Measurements from ENCODE around the gene RASA1.

Gene RASA1

DNA sequence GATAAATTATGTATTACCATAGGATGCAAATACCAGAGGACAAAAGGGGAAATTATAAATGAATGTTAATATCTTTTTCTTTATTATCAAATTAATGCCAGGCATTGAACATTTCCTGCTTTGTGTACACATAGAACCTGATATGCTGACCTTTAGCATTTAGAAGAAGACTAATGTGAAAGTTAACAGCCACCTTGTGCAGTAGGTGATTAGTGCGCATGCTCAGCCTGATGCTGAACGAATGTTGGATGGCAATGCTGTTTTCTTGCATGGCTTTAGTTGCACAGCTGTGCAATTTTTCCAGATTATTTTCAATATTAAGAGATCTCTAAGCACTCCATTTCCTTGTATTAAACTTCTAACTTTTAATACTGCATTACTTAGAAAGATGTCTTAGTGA, 99.6 kb downstream of the RASA1 start:
- no peak for DNase-seq

DNA sequence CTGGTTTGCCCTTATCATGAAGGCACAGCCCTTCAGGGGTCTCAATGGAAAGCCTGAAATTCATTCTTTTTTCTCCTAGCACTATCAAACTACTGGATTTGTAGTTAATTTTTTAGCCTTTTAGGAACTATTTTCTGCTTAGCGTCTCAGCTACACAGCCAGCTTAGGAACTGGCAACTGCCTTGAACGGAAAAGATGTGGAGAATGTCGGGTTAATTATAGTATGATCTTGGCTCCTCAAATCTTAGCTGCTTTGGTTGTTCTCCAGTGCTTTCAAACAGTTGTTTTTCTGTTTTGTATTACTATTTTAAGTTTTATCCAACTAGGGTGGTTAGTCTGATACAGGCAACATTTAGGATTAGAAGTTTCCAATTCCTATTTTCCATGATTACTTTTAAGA, 100.9 kb downstream of the RASA1 start:
- no peak for DNase-seq

DNA sequence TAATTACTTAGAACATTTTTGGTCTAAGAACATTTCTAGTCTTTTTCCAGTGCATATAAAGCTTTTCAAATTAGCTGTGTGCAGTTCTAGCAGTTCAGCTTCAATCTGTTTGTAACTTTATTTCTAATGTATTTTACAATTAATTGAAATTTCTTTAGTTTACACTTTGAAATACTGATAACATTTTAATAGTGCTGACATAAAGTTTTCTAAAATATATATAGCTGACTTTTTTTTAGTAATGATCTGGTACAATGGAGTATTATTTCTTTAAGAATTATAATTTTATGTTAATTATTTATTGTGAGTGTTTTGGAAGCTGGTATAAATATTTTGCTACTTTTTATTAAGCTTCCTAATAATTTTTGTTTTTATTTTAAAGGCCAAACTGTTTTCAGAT, 101.7 kb downstream of the RASA1 start:
- DNase-seq = no peak

DNA sequence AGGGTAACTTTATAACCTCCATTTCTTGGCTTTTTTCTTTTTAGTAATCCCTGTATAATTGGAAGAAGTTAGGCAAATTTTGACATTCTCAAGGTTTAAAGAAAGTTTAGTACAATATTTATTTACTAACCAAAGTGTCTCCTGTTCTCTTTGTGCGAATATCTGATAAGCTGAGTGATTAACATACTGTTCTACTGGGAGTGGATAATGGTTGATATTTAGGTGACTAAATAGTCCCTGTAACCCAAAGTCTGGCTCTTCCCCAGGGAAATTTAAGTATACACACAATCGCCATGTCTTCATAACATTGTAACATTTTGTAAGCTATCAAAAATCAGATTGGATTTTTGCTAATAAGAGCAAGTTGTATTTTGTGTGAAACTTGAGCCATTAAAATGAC, 105.0 kb downstream of the RASA1 start:
- DNase-seq = no peak

DNA sequence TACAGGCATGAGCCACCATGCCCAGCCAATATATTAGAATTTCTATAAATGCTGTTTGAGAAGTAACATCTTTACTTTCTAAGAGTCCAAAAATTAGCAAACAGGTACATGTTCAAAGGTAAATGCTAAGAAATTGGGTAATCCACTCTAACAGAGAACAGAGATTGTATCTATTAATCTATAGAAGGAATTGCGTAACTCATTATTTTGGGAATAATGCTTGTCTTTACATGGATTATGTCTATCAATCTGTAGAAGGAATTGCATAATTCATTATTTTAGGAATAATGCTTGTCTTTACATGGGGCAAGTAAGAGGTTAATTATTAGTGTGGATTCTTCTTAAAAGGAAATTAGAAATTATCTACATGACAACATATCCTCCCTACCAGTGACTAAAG, 114.5 kb downstream of the RASA1 start:
- DNase-seq = no peak

DNA sequence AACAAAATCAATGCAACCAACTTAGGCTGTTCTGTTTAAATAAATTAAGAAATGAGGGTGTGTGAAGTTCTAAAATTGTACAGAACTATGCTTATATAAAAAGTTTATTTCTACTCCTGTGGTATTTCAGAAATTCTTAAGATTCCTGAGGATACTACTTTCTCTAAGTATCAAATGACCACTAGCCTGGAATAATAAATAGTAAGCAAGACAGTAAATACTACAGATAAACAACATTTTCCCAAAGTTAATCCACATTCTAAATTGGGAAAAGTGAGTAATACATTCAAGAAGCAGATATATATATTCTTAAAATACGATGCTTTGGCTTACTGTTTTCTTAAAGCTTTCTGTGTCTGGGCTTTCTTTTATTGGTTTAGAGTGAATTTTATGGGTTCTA, 115.5 kb downstream of the RASA1 start:
- no peak for DNase-seq

DNA sequence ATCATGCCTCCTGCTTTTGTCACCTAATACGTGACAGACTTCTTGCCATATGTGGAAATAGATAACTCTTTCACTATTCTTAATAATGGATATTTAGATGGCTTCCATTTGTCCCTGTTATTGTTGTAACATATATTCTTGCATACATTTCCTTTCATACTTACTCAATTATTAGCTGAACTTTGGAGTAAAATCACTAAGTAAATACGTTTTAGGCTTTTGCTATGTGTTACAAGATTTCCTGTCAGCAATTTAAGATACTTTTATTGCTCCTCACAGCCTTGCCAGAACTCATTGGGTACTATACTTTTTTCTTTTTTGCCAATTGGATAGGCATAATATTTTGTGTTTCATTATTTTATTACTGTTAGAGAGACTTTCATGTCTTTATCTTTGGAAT, 118.1 kb downstream of the RASA1 start:
- DNase-seq = no peak

DNA sequence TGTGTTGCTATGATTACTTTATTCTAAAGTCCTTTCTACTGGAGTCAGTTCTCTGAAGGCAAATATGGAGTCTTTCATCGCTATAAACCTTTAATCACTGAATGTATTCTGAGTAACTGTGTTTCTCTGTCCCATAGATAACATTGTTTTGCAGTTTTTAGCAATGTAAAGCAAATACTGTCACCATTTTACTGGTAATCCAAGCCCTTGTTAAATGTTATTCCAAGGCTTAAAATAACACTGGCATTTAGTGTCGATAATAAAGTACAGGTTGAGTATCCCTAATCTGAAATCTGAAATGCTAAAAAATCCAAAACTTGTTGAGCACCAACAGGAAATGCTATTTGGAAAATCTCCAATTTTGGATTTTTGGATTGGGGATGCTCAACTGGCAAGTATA, 120.4 kb downstream of the RASA1 start:
- DNase-seq = no peak

DNA sequence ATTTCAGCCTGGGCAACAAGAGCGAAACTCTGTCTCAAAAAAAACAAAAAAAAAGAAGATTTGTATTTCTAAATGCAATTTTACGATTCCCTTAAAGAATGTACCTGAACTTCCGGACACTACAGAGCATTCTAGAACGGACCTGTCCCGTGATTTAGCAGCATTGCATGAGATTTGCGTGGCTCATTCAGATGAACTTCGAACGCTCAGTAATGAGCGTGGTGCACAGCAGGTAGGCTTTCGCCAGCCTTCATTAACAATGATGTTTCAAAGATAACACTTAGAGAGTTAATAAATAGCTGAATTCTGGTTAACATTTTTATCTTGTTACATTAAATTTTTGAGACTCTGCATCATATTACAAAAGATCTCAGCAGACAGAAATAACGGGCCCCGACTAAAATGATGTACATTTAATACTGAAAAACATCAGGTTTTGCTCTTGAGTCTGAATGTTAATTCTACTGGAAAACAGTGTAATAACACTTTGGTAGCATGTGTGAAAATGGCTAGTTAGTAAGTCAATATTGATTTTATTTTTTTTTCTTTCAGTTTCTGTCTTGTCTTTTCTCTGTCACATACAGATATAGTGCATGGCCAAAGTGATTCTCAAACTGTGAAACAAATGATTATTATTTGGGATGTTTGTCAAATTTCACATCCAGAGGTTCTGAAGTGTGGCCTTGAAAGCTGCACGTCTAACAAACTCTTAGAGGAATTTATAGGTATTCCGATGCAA, 121.8 kb downstream of the RASA1 start:
- no peak for DNase-seq

DNA sequence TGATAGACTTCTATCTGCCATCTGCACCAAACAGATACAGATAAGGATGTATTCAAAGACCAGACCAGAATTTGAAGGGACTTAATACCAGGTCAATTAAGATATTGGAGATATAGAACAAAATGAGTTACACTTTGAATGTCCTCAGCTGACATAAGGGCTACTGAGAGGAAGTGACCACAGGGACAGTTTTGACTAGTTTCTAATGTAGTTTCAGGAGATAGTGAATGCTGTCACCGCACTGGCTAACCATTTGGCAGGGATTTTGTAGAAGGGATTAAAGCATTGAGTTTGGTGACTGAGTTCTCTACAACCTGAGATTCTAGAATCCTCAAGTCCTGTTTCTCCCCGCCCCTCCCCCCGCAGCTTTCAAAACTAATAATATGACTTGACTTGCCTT, 122.4 kb downstream of the RASA1 start:
- DNase-seq = no peak

DNA sequence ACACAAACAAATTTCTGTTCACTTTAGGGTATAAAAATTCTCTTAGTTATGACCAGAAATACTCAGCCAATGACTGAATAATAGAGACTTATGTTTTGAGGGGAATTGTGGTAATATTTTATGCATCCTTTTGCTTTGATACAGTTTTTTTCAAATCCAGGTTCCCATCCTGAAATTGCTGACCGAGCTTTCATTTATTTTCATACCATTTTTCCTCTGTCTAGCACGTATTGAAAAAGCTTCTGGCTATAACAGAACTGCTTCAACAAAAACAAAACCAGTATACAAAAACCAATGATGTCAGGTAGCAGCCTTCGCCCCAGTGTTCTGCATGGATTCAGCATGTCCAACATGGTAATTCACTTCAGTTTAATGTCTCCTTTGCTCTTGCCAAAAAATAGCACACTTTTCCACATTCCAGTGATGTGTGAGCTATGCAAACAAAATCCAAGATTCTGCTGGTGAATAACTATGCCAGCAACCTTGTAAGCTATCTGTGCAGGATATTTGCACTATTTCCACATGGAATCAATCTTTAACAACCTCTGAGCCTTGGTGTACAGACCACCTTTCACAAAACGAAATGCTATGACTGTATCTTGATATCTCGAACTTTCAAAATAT, 123.0 kb downstream of the RASA1 start:
- no peak for DNase-seq

DNA sequence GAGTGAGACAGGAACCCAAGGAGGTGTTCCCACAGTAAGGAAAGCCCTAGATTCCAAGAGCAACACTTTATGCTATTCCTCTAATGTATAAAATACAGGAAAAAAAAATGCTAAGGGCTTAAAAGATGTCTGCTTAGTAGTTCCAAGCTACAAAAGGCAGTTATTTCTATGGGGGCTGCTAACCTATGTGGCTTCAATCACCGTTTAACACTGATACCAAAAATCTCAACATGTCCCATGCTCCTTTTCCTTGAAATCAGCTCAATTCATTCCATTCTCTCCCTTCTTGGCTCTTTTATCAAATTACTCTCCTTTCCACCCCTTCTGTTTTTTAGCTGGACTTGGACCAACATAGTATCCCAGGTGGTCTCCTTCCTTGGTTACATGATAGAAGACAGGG, 124.5 kb downstream of the RASA1 start:
- no peak for DNase-seq

DNA sequence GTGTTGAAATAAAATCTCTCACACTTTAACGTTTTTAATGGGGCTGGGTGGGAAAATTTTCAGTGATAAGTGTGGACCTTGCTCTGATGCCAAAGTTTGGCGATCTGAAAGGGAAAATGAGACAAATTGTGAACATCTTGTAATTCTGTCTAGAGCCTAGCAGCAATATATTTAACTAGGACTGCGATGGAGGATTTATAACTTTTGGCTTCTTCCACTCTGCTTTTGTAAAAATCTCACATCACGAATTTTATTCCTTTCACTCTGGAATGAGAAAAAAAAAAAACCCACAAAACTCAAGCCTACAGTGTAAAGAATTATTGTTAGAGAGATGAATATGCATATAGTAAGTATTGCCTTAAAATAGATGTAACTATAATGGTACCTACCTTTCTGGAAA, 125.1 kb downstream of the RASA1 start:
- no peak for DNase-seq

DNA sequence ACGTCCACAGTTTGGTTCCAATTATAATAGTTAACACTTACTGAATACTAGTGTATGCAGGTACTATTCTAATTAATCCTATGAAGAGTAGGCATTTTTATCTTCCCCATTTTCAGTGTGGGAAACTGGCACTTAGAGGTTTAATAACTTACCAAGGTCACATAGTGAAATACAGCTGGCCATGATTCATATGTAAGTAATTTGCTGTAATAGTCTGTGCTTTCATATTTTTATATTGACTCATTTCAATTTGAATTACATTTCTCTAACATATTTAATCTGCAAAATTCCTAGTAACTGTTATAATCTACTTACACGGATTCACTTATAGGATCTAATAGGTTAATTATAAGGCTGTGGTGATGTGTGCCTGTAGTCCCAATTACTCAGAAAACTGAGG, 125.6 kb downstream of the RASA1 start:
- no peak for DNase-seq

DNA sequence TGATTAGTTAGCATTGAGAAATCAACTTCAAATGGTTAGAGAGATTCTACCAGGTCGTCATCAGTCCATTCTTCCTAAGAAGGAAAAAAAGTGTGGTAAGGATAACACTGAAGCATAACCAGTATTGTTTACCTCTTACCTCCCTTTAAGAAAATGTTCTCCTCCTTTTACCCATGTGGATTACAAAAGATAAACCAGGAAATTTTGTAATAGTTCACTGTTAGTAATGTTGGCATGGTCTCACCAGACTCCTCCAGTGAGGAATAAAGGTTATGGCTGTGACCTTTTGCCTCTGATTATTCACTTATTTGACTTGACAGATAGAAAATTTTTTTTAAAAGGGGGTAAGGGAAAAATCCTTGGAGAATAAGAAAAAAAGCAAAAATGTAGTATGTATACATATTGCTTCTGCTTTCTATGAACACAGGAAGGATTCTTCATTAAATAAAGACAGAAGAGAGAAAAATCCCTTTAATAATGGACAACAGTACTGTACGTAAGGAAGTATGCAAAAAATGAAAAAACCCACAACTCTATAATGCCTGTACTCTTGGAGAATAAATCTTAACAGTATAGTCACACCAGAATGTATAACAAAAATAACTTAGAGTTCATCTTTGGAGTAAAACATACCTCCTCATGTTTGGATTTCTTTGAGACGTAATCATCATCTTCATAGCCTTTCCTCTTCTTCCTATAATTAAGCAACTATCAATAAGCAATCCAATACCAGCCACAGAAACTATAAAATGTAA, 126.9 kb downstream of the RASA1 start:
- DNase-seq = no peak

DNA sequence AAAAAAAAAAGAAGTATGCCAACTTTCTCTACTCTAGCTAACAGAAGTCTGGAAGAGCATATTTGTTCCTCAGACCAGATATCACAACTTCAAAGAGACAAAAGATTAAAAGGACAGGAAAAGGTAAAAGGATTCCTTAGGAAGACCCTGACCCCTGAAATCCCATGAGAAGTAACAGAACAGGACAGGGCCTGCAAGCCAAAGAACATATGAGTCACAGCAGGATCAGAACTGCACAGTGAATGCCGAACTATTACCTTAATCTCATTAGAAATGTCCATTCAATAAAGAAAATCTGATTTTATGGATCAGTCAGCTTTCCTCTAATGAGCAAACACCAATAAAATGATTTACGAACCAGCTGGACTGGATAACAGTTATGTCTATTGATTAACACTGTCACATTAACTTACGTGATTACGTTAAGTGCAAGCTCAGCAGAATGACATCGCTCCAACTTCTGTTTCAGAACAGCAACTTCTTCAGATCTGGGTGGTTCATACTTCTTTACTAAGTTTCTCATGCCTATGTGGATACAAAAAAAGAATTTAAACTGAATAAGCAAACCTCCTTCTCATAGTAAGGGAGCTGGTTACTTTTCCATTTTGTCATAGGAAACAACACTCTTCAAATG, 131.4 kb downstream of the RASA1 start:
- no peak for DNase-seq

DNA sequence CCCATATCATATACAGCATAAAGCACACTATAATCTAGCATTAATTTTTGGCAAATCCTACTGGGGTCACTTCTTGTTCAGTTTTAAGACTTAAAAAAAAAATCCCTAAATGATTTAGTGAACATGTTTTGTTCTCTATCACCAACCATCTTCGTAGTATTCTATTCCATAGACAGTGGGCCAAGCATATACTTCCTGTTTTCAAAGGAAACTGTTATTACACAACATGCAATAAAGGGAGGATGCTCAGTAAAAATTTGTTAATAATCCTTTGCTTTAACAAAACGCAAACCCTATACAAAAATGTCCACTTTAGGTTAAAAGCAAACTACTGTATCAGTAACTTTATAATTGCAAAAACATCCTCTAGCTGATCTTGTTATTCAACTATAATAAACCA, 132.0 kb downstream of the RASA1 start:
- DNase-seq = no peak

DNA sequence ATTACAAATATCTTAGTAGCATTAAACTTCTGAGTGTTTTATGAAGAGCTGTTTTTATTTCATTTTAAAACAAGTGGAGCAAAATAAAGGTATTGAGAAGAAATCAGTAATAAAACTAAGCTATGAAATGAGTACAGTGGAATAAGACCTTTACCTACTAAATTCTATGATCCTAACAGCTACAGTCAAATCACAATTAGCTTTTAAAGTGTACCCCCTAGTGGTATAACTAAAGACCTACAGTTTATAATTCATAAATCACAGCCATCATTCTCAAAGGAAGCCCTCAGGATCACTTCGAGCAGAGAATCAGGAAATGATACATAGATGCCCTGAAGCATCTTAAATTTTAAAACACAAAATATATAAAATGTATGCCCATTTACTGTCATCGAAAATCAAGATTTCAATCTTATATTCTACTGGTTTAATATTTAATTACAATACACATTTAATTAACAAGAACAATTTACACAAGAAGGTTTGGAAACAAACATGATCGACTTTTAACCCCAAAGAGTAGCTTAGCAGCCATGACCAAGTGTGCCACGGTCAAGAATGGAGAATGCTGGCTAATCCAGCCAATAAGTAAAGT, 132.7 kb downstream of the RASA1 start:
- no peak for DNase-seq

DNA sequence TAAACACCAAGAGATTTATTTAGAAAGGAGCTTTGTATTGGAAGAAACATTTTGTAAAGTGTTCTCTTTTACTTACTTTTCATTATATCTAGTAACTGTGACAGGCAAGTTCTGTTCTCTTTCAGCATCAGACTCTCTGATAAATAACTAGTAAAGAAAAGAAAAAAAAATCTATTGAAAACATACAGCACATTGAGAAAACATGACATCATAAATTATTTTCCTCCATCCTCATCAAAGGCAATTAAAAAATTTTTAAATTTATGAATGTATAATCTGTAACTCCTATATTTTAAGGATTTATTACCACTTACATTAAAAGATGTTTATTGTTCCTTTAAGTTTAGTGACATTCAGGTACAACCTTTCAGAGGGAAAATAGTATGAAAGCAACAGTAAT, 133.9 kb downstream of the RASA1 start:
- DNase-seq = no peak

DNA sequence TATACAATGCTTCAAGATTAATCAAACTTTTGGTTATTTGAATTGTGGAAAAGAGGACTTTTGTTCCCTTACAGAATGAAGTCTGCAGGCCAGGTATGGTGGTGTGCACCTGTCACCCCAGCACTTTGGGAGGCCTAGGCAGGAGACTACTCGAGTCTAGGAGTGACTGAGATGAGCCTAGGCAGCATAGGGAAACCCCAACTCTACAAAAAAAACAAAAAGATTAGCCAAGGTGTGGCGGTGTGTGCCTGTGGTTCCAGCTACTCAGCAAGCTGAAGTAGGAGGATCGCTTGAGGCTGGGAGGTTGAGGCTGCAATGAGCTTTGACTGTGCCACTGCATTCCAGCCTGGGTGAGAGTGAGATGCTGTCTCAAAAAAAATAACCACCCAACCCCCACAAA, 135.7 kb downstream of the RASA1 start:
- DNase-seq = no peak

DNA sequence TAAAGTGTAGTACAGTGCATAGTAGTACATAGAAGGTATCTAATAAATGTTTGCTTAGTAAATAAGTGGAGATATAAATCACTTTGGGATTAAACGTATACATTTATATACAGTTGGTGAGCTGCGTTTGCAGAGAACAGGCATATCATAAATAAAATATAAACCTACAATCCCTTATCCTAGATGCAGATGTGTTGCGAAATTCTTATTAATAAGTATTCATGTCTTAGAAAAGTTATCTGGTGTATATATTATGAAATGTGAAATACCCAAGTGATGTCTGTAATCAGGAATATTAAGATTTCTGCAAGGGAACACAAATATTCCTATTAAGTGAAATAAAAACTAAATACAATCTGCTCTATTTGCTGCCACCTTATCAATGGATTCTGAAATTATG, 136.2 kb downstream of the RASA1 start:
- no peak for DNase-seq

DNA sequence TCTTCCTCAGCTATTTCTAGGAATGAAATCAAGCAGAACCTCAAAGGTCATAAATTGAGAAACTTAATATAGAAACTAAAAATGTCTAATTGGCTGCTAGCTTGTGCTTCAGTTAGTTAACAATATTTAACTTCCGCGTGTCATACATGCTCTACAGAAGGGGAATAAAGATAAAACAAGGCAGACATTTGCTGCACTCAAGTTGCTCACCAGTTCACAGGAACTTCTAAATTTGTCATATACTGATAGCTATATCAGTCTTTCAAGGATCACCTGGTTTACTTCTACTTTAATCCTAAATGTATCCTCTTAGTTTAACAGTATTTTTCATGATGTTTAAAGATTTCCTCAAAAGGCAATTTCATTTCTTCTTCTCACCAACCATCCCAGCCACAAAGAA, 136.7 kb downstream of the RASA1 start:
- DNase-seq = no peak

DNA sequence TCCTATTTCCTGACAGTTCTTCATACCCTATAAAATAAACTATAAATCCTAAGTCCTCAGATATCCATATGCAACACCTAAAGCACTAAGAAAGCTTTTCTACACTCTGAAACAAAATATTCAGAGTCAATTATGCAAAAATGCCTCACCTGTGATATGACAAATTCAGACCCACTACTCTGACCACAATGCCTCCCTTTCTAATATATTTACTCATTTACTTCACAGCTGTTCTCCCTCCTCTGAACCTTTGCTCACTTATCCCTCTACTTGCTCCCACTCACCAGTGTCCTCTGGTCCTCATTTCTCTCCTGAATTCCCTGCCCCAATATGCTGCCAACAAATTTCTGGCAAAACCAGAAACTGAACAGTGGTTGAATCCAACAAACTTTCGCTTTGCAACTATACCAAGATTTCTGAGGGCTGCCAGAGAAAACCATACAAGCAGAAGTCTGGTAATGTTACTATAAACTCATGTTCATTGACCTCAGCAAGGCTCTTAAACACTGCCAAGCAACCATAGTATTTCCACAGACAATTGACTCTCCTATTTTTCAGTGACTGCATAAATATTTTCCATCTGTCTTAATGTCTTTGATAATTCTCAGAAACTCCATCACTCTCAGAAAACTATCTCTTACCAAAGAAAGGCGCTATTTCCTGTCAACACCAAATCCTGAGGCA, 137.9 kb downstream of the RASA1 start:
- no peak for DNase-seq
